Stimulated activated naive CD8-positive, alpha-beta T cell treated with anti-CD3 and anti-CD28 coated beads, Interleukin-15, Interleukin-2, amounts not matched to agents 100 U/mL and 50 U/mL, for 24 hours (primary cell): ENCODE results near the gene IGDCC3.

Experiments used
- ATAC-seq: fragments of 150-1000 bp; cut with Tn5 transposase; one replicate; pipeline ENCODE4 v1.10.0; 2021
- DNase-seq: peaks from one replicate; pipeline ENCODE4 v3.0.0; 2021

Gene IGDCC3

DNA sequence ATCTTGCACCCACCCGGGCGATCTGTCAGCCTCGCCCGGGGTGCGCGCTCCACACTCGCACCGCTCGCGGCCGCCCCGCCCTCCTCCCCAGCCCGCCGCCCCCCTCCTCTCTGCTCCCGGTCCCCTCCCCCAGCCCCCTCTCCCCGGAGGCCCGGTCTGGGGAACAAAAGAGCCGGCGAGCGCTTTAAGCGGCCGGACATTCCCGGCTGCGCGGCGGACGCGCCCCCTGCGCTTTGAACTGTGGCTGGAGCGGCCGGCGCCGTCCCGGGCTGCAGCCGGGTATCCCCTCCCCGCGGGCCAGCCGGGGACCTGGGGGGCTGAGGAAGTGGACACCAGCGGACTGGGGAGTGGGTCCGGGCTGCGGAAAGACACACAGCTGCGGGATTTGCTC is at the start of gene IGDCC3:
TSS of gene IGDCC3 (minus strand) at position 27 of the 391 bp plus-strand sequence. CDS start 214 bp downstream, outside the sequence.
- ATAC-seq (no peak), DNase-seq (no peak)

DNA sequence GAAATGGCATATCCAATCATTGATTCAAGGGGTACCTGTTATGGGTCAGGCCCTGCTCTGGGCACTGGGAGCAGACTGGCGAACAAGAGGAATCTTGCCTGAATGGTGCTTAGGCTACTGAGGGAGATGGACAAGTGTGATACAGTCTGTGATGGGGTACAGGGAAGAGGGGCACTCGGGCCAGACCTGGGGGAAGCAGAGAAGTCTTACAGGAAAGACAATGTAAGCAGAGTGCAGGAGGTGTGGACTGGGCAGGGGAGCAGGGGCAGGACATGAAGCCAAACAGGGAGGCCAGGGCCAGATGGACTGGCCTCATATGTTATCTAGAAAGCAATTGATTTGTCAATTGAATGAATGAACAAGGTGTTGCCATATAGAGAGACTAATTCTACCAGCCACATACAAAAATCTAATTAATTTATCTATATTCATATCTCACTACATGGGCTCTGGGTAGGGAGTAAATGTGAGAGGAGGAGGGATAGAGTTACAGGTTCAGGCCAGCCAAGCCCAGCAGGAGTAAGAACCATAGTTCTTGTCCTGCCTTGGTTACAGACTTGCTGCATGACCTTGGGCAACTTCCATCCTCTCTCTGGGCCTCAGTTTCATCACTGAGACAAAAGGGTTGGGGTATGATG is 48.5 kb upstream of the IGDCC3 start:
- DNase-seq (no peak), ATAC-seq (no peak)

DNA sequence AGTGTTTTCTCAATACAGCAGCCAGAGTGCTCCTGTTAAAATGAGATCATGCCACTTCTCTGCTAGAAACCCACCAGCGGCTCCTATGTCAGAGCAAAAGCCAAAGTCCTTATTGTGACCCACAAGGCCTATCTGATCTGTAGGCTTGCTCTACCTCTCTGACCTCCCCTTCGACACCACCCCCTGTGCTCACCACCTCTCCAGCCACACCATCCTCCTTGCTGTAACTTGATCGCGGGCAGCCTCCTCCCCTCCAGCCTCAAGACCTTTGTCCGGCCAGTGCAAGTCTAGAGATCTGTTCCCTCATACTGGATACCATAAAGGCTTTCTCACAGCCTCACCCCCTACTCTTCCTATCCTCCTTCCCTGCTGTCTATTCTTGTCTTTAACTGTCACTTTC is 46.9 kb upstream of the IGDCC3 start:
- no peak for DNase-seq
- no peak for ATAC-seq

DNA sequence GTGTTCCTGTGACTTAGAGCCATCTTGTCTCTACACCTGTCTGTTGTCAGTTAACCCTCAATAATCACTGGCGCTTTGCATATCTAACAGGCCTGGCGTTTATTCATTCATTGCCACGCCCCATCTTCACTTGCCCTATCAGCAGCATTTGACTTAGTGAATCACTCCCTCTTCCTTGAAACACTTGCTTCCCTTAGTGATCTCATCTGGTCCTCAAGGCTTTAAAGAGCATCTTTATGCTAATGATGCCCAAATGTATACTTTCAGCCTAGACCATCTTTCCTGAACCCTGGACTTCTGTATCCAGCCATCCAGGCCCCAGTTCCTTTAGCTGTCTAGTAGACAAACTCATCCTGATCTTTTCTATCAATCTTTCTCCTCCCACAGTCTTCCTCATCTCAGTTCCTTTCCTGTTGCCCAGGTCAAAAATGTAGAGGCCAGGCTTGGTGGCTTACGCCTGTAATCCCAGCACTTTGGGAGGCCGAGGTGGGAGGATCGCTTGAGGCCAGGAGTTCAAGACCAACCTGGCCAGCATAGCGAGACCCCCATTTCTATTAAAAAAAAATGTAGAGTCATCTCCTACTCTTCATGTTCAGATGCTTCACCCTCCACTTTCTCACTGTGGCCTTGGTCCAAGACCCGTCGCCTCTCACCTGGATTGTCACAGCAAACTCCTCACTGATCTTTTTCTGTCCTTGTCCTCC is 46.3 kb upstream of the IGDCC3 start:
- ATAC-seq, result peak; percentile 19
- no peak for DNase-seq

DNA sequence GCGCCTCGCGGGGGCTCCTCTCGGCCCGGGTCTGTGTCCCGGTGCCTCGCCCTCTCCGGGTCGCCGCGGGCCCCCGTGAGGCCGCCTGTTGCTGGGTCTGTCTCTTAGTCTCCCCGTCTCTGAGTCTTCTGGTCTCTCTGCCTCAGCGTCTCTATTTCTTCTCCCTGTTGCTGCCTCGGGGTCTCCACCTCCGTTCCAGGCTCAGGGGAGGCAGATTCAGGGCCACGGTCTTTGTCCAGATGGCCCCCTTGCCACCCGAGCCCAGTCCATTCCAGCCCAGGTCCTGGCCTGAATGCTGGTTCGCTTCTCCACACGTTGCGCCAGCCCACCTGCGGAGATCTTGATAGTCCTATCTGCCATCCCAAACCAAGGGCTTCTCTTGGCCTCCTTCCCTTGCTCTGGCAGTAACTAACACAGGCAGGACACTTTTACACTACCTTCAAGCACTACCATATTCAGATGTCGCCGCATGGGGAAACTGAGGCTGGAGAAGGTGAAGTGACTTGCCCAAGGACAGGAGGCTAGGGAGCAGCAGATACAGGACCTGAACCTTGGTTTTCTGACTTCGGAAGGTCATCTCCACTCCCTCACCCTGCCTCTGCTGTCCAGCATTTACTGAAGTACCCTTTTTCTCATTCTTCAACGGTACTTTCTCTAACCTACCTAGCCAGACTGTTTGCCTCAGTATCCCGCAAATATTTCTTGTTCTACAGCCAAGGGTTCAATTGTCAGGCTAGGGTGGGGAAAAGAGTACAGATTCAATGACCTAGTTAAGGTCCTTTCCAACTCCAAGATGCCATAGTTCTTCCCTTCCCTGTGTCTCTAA is 45.6 kb upstream of the IGDCC3 start:
- DNase-seq, result no peak
- ATAC-seq, result no peak

DNA sequence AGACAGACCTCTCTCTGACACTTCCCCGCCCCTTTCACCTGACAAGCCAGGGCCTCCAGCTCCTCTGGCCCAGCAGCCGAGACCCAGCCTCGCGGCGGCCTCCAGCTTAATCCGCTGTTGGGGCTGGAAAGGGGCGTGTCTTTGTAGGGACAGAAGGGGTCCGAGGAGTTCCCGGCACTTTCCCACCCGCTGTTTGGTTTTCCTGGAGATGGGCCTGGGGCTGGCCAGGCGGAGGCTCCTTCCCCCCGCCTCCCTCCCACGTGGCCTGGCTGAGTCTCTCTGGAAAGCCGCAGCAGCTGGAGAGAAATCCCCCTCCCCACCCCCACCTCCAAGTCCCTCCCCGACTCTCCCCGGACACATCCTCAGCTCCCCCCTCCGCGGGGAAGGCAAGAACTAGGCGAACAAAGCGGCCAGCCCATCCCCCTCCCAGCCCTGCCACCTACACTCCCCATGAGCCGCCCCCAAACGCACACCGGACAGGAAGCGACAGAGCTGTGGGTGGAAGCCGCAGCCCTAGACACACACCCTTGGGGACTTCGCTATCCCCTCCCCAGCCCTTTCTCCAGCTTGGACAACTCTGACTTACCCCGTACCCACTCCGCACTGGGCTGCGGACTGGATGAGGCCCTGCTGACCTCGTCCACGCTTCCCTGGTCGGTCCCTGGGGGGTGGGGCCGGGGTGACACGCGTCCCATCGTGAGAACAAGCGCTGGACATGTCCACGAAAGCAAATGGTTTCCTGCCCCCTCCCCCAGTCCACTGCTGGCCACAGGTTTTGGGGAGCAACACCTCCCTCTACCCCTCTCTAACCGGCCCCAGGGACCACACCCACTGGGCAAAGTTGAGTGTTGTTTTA is 43.8 kb upstream of the IGDCC3 start:
- ATAC-seq, result peak; percentile 14
- DNase-seq, result peak; percentile 34

DNA sequence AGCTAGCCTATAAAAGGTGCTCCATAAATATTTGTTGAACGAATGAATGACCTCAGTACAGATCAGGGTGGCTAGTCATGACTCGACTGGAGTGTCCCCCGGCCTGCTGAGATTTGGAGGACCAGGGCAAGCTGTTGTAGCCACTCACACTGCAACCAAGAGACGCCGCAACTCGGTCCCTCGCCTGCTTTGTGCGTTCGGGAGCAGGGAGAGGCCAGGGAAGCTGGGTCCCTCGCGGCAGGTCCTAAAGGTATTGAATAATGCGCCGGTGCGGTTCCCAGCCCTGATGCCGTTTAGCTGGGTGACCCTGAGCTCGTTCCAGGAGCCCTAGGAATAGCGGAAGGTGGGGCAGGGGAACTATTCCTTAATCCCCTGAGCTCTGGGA is 43.2 kb upstream of the IGDCC3 start:
- DNase-seq, result no peak
- no peak for ATAC-seq

DNA sequence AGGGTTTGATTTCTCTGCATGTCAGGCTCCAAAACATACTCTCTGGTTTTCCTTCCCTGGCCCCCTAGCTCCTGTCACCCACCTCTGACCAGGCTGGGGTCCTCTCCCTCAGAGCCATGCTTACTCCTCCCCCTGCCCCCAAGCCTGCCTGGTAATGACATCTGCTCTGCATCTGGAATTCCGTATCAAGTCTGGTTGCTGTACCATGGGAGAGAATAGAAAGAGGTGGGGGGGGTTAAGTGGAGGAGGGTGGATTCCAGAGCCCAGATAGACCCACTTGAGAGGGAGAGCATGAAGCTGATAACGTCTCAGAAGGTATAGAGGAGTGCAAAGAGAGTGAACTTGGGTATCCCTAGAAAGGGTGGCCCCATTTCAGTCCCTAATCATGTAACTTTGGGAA is 40.8 kb upstream of the IGDCC3 start:
- ATAC-seq (no peak), DNase-seq (no peak)

DNA sequence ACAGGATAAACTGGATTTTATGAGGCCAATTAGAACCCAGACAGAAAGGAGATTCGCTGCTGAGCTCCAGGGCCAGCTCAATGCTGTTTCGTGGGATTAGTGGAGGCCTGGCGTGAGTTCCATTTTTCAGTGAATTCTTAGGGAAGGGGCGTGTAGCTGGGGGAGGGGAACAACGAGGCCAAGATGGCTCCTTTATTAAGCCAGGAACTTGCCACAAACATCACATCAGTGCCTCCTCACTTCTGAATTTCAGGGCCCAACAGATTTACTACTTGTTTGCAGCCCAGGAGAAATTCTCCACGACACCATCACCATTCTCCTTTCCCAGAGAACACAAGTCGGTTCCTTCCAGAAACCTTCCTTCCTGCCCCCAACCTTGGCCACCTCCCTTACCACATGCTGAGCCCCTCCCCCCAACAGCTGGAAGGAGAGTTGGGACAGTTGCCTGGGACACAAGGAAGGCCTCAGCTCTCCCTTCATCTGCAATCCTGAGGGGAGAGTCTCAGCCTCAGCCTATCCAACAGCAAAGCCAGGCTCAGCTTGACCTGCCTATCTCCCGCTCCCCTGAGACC is 39.1 kb upstream of the IGDCC3 start:
- ATAC-seq (no peak), DNase-seq (no peak)

DNA sequence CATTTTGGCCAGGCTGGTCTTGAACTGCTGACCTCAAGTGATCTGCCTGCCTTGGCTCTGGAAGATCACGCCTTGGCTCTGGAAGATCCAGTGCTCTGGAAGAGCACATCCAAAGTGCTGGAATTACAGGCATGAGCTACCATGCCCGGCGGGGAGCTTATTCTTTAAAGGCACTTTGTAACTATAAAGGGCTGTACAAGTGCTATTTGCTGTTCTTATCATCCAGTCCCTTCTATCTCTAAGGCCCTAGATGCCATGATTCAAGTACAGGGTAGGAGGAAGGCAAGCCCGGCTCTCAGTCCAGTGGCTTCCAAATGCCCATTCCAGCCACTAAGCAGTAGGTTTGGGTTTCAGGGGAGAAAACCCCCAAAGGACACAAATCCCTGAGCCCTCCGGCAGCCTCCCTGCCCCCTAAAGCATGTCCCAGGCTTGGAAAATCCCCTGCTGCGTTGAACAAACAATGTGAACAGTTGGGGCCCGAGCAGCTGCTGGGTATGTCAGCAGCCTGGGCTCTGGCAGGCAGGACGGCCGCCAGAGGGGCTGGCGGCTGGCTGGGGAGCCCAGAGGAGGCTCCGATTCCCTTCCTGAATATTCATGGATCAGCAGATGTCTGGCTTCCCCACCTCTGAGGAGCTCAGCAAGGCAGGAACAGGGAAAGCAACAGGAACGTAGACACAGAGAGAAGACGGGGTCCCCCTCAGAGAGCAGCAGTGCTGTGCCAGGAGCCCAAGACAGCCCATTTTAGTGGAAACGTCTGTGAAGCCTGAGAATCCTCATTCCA is 37.2 kb upstream of the IGDCC3 start:
- no peak for DNase-seq
- ATAC-seq, result no peak

DNA sequence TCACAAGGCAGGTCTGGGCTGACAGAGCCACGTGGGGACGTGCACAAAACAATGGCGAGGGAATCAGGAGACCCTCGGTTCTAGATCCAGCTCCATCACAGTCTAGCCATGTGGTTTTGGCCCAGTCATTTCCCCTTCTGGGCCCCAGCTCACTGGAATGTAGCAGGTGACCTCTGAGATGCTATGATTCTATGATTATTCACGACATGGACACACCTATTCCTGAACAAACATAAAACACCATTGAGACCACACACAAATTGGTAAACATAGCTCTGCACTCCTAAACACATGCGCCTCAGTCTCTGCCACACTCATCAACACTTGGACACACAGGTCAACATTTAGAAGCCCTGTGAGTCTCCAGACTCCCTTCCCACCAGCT is 36.0 kb upstream of the IGDCC3 start:
- no peak for DNase-seq
- ATAC-seq, result no peak

DNA sequence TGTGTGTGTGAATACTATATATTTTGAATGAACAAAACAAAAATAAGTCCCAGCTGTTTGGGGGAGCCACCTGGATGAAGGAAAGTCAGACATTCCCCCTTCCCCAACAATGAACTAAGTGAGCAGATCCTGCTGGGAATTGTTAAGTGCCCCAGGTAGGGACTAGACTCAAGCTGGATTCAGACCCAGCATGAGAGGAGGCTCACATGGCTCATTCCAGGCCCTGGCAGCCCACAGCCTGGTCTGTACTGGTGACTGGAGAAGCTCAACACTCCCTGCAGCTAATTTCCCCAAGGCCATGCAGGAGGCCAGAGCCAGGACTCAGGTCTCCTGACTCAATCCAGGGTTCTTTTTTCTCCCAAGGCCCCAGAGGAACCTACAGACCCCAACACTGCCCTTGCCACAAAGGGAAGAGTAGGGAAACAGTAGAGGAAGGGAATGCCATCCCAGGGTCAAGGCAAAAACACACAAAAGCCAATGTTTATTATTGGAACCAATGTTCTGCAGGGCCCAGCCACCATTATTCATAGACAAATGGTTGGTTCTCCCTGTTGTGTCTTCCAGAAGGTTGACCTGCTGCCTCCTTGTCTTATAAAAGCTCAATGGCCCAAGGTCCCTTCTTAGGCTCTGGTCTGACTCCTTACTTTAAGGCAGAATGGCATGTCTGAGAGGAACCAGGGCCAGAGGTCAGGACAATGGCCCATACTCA is 35.4 kb upstream of the IGDCC3 start:
- ATAC-seq (no peak), DNase-seq (no peak)

DNA sequence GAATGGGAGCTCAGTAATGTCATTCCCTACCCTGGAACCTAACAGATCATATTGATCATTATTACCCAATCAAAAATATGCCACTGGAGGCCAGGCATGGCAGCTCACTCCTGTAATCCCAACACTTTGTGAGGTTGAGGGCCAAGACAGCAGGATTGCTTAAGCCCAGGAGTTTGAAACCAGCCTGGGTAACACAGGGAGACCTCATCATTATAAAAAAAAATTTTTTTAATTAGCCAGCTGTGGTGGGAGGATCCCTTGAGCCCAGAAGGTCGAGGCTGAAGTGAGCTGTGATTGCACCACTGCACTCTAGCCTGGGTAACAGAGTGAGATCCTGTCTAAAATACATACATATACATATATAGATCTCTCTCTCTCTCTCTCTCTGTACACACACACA is 34.8 kb upstream of the IGDCC3 start:
- no peak for DNase-seq

DNA sequence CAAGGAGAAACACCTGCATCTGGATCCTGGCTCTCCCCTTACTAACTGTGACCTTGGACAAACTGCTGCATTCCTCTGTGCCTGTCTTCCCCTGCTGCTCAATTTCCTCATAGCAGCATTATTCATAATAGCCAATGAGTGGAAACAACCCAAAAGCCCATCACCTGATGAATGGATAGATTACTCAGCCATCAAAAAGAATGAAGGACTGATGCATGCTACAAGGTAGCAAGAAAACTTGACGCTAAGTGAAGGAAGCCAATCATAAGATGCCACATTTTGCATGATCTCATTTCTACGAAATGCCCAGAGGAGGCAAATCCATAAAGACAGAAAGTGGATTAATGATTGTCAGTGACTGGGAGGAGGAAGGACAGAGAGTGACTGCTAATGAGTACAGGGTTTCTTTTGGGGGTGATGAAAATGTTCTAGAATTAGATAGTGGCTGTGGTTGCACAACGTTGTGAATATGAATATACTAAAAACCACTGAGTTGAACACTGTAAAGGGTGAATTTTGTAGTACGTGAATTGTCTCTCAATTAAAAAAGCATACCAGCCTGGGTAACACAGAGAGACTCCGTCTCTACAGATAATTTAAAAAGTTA is 33.8 kb upstream of the IGDCC3 start:
- DNase-seq (no peak), ATAC-seq (no peak)

More for the DNA sequence above, 34.8 kb upstream of the IGDCC3 start:
- ATAC-seq, result no peak

DNA sequence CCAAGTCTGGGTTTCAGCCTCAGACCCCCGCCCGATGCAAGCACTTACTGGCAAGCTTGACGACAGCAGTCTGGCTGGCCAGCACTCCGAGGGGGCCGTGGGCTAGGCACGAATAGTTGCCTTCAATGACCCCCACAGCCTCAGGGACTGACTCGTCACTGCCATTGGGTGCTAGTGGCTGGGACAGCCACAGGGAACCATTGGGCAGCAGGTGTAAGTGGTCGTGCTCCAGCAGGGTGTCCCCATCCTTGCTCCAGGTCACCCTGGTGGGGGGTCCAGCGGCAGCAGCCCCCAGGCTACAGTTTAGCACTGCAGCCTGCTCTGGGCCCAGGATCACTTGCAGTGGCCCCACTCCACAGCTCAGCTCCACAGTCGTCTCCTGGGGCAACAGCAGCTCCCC is 33.2 kb upstream of the IGDCC3 start:
- DNase-seq (no peak), ATAC-seq (no peak)

DNA sequence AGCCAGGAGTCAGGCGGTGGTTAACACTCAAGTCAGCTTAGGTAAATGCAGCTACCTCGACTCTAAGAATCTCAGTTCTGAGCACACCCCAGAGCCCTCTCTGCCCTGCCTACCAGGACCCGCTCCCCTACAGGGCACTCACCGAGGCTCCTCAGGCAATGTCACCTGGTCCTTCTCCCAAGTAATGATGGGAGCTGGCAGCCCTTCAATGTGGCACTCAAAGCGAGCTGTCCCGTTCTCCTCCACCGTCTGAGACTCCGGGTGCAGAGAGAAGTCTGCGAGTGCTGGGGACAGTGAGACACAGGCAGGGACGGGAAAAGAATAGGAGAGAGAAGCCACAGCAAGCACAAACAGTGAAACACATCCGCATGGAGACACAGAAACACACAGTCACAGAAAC is 32.2 kb upstream of the IGDCC3 start:
- no peak for DNase-seq
- no peak for ATAC-seq

DNA sequence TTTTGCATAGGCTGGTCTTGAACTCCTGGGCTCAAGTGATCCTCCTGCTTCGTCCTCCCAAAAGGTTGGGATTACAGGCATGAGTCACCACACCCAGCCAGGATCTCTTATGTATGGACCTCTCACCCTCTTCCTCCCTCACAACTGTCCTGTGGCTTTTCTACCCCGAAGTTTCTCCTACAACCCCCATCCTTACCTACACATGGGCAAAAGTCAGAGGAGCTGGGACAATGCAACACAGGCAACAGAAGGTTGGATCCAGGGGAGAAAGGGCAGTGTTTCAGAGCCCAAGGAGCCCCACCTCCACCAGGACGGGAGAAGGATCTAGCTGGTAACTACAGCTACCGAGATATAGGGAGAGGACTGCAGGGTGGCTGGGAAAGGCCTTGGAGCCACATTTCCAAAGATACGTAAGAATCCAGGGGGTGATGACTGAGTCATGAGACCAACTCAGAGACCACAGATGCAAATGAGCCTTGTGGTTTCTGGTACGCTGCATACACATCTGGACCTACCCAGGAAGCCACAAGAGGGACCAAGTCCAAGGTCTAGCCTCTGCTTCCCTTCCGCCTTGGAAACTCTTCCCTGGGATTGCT is 31.3 kb upstream of the IGDCC3 start:
- ATAC-seq (peak; percentile 63), DNase-seq (no peak)

DNA sequence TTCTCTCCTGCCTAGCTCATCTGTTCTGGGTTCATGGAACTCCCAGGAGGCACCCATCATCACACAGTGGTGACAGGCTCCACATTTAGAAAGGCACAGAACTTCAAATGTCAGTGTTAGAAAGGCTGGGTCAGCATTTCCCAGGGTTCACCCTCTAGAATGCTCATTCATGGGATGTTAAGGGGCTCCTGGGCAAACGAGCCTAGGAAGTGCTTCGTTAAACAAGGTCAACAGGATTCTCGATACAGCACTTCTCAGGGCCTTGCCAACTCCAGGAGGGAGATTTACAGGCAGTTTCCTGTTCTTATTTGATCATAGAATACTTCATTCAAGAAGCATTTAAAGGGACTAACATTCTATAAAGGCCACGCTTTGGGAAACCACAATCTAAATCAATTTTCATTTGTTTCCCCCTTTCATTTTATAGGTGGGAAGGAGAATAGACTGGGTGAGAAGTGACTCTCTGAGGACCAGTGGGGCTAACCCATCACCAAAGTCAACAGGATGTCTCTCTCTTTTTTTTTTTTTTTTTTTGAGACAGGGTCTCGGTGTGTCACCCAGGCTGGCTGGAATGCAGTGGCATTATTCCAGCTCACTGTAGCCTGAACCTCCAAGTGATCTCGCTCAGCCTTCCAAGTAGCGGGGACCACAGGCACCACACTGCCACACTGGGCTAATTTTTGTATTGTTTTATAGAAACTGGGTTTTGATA is 30.7 kb upstream of the IGDCC3 start:
- ATAC-seq (no peak), DNase-seq (no peak)

DNA sequence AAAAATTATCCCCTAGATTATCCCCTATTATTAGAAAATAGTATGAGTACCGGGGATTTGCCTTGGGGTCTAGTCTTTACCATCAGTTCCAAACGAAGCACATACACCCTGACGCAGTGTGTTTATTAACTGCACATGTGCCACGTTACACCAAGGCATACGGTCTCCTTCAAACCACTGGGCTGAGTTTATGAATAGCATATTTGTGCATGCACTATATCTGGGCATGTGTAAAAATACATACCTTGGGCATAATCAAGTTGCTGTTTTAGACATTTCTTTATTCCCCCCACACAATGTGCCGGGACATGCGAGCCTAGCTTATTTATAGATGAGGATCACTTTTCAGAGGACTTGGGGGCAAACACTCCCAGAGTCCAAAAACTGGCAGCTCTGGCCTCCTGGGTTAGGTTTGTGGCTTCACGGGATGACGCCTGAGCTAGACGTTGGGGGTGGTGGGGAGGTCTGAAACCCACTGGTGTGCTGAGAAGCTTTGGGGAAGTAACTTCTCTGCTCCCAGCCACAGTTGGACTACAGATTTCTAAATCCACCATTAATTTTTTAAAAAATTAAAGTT is 28.7 kb upstream of the IGDCC3 start:
- no peak for ATAC-seq
- DNase-seq, result no peak
